HUDEP-2 (cell line): ENCODE results near the gene PRDM15.

Source experiments
- DNase-seq, 76 experiments: peaks; one replicate each; lab custom pipeline; 2025; ENCODE audit not compliant: unreplicated experiment in 76 of 76; lab: John Stamatoyannopoulos, UW

The PRDM15 gene, protein sequence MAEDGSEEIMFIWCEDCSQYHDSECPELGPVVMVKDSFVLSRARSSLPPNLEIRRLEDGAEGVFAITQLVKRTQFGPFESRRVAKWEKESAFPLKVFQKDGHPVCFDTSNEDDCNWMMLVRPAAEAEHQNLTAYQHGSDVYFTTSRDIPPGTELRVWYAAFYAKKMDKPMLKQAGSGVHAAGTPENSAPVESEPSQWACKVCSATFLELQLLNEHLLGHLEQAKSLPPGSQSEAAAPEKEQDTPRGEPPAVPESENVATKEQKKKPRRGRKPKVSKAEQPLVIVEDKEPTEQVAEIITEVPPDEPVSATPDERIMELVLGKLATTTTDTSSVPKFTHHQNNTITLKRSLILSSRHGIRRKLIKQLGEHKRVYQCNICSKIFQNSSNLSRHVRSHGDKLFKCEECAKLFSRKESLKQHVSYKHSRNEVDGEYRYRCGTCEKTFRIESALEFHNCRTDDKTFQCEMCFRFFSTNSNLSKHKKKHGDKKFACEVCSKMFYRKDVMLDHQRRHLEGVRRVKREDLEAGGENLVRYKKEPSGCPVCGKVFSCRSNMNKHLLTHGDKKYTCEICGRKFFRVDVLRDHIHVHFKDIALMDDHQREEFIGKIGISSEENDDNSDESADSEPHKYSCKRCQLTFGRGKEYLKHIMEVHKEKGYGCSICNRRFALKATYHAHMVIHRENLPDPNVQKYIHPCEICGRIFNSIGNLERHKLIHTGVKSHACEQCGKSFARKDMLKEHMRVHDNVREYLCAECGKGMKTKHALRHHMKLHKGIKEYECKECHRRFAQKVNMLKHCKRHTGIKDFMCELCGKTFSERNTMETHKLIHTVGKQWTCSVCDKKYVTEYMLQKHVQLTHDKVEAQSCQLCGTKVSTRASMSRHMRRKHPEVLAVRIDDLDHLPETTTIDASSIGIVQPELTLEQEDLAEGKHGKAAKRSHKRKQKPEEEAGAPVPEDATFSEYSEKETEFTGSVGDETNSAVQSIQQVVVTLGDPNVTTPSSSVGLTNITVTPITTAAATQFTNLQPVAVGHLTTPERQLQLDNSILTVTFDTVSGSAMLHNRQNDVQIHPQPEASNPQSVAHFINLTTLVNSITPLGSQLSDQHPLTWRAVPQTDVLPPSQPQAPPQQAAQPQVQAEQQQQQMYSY

DNA sequence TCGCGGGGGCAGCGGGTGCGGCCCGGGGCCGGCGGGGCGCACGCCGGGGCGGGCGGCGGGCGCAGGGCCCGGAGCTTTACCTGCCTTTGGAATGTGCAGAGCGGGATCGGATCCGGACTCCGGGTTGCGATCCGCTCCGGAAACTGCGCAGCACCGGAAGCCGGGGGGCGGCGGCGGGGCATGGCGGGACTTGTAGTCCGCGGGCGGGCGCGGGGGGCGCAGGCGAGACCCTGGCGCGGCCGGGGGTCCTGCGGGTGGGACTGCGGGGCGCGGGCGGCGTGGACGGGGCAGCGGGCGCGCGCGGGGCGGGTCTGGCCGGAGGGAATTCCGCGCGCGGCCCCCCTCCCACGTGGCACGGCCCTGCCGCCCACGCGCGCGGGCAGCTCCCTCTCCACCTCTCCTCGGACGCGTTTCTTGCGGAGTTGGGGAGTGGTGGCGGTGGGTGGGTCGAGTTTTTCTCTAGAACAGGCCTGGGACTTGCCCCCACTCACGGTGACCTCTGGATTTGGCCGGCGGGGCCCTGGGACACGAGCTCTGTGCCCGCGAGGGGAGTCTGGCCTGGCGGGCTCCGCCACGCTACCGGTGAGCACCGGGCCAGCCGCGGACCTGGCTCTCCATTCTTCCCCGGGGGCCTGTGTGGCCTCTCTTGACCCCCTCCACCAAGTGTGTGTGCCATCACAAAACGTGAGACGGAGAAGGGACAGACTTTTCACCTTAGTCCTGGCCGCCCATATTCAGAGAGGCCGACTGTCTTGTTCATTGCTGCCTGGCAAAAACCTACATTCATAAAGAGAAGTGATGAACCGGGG is at the start of gene PRDM15:
PRDM15 (minus strand) TSS at position 155 of the 809 bp plus-strand sequence. CDS start 18,981 bp downstream, outside the sequence.
- peak in 71 of 76 experiments; percentile 13 to 90 (median 73) for DNase-seq

DNA sequence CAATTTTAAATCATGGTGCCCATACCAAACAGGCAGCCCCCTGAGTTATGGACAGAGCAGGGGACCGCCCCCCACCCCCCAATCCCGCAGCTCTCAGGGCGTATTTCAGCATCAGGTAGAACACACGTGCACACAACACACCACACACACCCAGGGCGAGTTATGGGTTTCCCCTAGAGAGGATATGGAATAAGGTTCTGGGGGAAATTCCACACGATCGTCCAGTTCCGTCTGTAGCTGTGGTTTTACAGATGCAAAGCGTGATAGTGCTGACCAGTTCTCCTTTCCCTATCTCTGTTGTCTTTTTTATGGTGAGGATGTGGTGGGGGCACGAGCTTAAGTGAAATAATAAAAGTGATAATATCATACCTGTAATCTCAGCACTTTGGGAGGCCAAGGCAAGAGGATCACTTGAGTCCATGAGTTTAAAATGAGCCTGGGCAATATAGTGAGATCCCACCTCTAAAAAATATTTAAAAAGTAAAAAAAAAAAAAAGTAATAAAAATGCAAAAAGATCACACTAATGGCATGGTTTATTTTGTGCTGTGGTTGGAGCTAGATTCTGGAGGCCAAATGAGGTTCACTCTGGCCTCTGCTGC is 49.6 kb upstream of the PRDM15 start:
- DNase-seq, result no peak

DNA sequence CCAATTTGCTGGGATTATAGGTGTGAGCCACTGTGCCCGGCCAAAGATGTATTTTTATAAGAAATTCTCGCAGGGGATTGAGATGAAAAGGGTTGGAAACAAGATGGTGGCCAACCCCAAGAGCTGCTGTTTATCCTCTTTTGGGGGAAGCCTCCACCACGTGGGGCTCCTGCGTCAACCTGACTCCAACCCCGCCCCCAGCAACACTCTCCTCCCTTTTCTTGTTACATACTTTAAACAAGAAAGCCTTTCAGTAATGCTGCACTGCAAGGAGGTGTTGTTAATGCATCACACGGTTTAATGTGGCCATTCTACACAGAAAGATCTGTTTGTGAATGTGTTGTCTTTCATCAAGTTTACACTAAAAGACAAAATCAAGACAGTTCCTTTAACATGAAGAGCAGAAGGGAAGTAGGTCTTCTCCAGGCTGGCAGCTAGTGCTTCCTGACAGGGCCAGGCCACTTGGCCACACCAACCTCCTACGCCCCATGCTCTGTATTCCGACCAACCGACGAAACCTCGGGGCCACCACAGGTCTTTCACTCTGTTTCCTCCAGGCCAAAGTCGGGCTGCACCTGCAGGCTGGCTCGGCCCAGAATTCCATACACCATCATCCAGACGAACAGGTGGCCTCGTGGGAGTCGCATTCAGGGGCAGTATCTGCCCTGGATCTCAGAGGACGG is 48.7 kb upstream of the PRDM15 start:
- DNase-seq, result no peak

DNA sequence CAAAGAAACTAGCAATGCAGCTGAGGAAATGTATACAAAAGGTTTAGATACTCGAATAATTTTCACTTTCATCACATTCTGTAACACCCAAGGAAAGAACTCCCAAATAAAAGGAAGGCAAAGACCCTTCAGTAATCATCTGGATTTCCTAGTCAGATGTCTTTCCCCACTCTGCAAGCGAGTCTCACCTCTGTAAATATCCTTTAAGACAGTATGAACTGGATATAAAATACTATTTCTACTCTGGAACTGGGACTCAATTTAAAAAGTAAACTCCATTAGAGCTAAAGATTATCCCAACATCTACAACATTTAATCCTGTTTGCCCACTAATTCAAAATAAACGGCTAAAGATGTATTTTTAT is 47.6 kb upstream of the PRDM15 start:
- no peak for DNase-seq

DNA sequence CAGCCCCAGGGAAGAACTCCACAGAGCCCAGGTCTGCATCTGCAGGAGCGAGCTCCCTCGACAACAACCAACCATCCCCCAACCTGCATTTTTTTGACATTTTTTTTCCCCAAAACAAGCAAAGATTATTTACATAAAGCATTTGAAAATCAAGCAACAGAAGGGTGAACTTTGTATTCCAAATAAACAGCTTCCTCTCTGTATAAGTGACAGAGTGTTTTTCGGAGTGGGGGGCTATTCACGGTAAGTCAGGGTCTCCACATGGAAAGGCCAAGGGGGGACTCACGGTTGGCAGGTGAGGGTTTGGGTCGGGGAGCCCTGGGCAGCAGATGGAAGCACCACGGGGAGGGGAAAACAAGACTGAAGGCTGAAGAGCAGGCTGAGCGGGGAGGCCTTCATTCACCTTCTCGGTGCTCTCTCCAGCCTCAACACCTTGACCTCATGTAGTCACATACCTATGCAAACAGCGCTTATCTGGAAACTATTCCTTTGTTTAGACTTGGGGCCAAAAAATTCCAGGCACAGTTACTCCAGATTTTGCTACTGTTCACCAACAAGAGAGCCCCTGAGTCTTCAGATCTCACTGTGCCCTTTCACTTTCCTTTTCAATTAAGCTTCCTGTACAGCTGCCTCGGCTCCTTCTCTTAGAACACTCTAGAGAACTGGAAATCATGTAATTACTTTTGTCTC is 47.1 kb upstream of the PRDM15 start:
- DNase-seq, result peak in 15 of 76 experiments; percentile 10 to 47 (median 27)

DNA sequence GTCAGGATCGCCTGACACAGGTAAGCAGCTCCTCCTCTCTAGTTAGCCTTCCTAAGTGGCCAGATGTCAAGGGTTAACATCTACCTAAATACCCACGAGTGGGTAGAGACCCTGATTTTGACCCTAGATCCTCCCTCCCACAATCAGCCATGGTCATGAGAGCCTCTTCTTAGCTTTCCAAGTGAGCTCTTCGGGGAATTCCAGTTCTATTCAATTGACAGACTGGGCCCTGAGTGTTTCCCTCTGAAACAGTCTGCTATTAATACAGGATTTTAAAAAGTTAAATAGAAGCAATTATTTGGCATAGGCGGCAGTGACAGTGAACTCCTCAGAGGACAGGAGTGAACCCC is 46.6 kb upstream of the PRDM15 start:
- no peak for DNase-seq

DNA sequence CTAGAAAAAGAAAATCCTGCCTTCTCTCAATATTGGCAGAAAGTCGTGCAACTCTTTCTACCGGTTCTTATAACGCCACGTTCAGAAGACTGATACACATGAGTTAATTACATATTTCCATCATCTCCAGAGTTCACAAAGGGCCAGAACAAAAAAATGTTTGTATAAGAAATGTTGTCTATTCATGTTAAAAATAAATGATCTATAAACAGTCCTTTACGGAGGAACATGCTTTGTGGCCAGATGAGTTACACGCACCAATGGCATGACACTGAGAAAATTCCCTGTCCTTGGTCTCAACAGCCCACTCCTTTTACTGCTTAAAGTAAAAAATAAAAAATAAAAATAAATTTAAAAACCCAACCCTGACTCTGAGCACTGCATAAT is 45.2 kb upstream of the PRDM15 start:
- DNase-seq, result no peak

DNA sequence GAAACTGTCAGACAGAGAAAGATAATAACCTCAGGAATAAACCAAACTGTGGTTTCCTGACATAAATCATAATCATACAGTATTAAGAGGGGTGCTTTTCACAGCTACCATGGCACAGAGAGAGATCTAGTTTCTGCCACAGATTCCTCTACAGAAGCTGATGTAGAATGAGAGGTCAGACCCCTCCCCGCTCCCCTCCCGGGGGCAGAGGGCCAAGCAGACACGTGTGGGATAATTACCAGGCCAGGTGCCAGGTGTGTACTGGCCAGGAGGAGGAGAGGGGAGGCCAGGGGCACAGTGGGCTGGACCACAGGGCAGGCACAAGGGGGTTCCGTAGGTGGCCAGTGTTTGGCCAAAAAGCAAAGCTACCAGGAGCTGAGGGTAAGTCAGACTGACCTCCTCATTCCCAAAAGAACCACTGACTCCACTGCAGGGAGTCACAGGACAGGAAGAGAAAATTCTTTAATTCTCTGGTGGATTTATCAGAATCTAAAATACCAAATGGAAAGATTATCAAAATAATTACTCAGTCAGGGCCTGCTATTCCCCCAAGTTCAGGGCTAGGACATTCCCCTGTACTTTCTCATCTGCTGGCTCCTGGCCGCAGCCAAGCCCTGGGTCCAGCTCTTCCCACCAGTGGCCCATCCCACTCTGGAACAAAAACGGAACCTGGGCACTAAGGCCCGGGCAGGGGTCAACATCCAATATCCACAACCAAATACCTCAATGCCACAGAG is 44.7 kb upstream of the PRDM15 start:
- DNase-seq, result no peak

DNA sequence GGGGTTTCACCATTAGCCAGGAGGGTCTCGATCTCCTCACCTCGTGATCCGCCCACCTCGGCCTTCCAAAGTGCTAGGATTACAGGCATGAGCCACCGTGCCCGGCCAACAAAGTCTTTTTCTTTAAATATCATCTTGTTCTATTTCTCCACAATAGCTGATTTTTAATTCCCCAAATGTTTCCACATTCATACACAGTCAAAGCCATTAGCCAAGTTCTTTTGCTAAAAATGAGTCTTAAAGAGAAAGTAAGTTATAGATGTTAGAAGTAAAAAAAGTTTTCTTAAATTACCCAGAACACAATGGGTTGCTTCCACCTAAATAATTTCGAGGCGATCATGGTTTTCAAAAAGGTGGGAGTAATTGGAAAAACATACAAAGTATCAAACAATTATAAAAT is 44.0 kb upstream of the PRDM15 start:
- no peak for DNase-seq

DNA sequence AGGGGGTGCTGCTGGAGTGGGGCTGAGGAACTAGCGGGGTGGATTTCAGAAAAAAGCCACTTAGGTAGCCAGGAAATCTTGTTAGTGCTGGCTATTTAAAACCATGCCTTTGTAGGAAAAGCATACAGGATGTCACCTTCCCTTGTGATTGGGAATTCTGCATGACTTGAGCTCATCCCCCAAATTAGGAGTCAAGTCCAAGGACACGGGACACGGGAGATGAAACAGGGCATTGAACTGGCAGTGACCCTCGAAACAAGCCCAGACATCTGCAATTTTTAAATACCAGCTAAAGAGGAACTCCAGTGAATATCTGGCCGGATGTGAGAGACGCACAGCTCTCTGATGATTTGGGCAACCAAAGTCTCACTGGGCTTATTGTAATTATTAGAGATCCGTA is 41.9 kb upstream of the PRDM15 start:
- no peak for DNase-seq

DNA sequence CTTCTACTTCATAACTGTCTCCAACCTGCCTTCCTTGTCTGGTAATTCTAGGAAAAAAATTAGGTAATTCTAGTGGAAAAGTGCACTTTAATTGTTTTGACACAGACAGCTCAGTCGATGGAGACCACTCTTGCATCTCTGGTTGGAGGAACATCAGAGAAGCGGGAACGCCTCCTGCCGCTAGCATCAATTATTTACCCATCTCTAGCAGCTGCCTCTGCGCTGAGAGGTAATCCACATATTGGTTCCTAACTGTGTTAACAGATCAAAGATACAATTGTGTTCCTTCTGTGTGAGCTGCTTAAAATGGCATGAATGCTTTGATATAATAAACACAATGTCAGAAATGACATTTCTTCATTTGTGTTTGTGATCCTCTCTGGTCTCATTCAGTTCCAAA is 41.3 kb upstream of the PRDM15 start:
- DNase-seq, result no peak

DNA sequence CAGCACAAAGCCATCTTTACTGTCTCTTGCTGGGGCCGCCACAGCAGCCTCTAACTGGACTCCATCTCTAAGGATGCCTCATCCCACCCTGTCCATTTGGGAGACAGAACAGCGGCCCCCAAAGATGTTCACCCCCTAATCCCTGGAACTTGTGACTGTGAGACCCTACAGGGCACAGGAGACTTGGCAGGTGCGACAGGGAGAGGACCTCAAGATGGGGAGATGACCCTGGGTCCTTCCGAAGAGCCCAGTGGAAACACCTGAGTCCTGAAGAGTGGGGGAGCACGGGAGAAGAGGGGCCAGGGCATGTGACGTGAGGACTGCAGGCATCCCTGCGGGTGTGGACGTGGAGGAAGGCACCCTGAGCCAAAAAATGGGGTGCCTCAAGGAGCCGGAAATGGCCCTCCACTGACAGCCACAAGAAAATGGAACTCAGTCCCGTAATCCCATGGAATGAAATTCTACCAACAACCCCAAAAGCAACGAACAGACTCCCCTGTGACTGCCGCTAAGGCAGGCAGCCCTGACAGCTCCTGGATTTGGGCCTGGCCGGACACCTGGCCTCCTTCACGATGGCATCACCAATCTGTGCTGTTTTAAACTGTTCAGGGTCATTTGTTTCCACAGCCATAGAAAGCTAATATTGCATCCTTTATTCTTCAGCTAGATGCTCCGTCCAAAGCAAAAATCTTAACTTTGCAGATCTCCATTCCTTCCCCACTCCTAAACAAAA is 40.7 kb upstream of the PRDM15 start:
- no peak for DNase-seq

DNA sequence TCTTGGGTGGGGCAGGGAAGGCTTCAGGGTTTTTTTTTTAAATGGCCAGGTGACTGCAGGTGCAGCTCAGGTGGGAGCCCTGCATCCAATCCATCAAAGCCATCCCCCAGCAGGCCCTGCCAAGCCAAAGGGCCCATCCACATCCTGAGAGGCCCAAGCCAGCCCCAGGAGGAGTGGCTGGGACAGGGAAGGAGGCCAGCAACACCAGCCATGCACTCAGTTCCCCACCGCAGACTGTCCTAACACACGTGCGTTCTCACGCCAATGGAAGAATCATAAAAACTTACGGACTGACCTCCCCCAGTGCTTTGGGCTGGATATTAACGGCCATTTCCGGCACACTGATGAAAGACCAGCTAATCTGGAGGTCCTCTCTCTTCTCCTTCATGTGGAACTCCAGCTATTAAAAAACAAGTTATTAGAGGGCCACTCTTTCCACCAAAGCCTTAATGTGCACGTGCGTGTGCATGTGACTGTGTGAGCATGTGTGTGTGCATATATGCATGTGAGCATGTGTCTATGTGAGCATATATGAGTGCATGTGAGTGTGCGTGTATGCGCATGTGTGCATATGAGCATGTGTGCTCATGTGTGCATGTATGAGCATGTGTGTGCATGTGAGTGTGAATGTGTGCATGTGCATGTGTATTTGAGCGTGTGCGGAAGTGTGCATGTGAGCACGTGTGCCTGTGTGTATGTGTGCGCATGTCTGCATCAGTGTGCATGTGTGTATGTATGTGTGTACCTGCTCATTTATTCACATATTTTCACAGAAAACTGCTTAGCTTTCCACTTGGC is 39.6 kb upstream of the PRDM15 start:
- no peak for DNase-seq

DNA sequence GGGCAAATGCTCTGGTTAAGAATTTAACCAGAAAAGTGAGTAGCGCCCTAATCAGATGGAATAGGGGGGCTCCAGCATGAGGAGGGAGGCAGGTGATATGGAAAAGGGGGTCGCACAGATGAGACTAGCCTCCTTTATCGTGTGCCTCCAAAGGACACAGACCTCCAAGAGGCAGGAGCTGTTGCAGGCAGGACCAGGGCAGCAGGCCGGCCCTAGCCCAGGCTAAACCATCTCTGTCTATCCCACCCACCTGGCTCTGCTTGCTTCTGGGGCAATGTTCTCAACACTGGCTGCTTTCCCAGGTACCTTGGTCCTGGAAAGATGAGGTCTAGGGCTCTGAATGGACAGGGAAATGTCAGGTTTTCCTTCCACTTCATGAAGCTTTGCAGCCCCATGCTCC is 38.4 kb upstream of the PRDM15 start:
- DNase-seq, result no peak

DNA sequence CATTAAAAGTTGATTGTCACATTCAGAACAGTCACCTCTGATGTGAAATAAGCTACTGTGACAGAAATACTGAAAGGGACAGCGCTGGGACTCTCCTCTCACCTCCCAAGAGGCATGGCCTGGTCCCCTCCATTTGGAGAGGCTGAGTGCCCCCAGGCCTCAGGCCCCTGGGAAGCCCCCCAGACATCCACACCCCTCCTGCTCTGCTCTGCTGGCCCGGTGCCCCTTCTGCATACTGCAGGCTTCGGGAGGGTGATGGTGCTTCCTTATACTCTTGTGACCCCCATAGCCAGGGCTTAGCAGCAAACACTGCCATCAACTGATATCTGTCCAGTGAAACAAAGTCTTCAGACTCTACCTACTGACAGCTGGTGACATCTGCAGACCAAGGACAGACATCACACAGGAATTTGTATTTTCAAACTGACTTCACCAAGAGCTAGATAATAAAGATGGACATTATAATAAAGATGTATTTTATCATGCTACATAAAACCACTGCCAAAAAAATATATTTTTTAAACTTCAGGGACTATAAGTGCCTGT is 37.8 kb upstream of the PRDM15 start:
- DNase-seq, result peak in 3 of 76 experiments; percentile 9 to 14 (median 12)

DNA sequence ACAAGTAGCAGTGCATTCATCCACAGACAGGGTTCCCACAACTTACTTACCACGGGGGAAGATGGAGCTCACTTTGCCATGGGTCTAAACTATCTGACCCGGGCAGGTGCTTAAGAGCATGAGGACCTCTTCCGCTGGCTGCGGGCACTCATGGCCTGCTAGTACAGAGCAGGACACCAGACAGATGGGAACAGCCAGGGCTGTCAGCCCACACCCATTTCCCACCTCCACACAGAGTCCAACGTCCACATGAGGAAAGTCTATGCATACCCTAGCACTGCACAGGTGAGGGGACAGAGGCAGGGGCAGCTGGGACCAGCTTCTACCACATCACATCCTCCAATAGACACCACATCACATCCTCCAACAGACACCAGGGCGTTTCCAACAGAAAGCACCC is 35.8 kb upstream of the PRDM15 start:
- DNase-seq, result no peak

DNA sequence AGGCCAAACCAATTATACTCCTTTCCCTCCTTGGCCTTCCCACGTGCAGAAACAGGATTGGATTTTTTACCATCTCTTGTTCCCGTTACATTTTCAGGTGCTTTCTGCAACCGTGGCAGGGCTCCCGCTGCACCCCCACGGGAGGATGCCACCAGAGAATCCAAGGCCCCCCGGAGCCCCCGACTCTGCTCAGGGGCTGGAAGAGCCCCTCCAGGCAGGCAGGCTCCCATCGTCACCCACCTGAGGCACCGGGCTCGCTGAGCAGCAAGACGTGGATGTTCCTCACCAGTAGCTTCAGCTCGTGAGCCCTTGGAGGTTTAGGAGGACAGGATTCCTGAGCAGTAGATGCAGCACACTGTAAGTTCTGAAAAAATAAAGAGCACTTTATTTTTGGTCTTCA is 35.2 kb upstream of the PRDM15 start:
- DNase-seq, result no peak
